GM19099 (cell line): ENCODE measurements around the gene MFSD8.
A peak's percentile ranks its signal among the peaks of the same experiment; 100 is the strongest.

Source experiments
- POLR2A ChIP-seq: IDR thresholded peaks from 3 replicates; pipeline ENCODE4 v1.6.1; 2011; ENCODE audit warnings: low read depth; ENCODE audit not compliant: insufficient read length; ENCODE audit errors: extremely low read depth

MFSD8 gene

GRCh38 chr4:127936974-127937373 lies 28.0 kb downstream of the MFSD8 start:
- no peak for TF ChIP-seq POLR2A

- TF ChIP-seq POLR2A, result no peak
These were observed 34.8 kb downstream of the MFSD8 start for GRCh38 chr4:127930175-127930574.

GRCh38 chr4:127922226-127922625 lies 42.7 kb downstream of the MFSD8 start:
- no peak for TF ChIP-seq POLR2A

- TF ChIP-seq POLR2A, result no peak
These were observed 44.5 kb downstream of the MFSD8 start for GRCh38 chr4:127920521-127920920.

- TF ChIP-seq POLR2A, result no peak
These were observed 47.8 kb downstream of the MFSD8 start for GRCh38 chr4:127917151-127917550.

GRCh38 chr4:127916512-127916911 lies 48.5 kb downstream of the MFSD8 start:
- TF ChIP-seq POLR2A, result no peak

GRCh38 chr4:127905029-127905428 lies 59.9 kb downstream of the MFSD8 start:
- no peak for TF ChIP-seq POLR2A

- no peak for TF ChIP-seq POLR2A
These were observed 68.4 kb downstream of the MFSD8 start for GRCh38 chr4:127896528-127896927.

- no peak for TF ChIP-seq POLR2A
These were observed 68.9 kb downstream of the MFSD8 start for GRCh38 chr4:127896069-127896468.

- TF ChIP-seq POLR2A, result no peak
These were observed 75.1 kb downstream of the MFSD8 start for GRCh38 chr4:127889903-127890302.

- no peak for TF ChIP-seq POLR2A
These were observed 76.4 kb downstream of the MFSD8 start for GRCh38 chr4:127888559-127888958.

- no peak for TF ChIP-seq POLR2A
These were observed 83.5 kb downstream of the MFSD8 start for GRCh38 chr4:127881563-127881864.

GRCh38 chr4:127880763-127881562 lies 84.0 kb downstream of the MFSD8 start, which contains the start of gene PLK4:
PLK4 (plus strand) TSS chr4:127880893; CDS start chr4:127881135, 242 bp downstream.
- peak; percentile 67 for TF ChIP-seq POLR2A

- TF ChIP-seq POLR2A, result no peak
These were observed 89.2 kb downstream of the MFSD8 start for GRCh38 chr4:127875791-127876190.

GRCh38 chr4:127870688-127871087 lies 94.3 kb downstream of the MFSD8 start:
- no peak for TF ChIP-seq POLR2A

GRCh38 chr4:127870281-127870680 lies 94.7 kb downstream of the MFSD8 start:
- TF ChIP-seq POLR2A, result no peak

- TF ChIP-seq POLR2A, result no peak
These were observed 96.8 kb downstream of the MFSD8 start for GRCh38 chr4:127868196-127868595.
